HEK293 (cell line): ENCODE data around the gene TOMM40L.
"Not testable (repeated sequence)": the region's sequence is repeated elsewhere in the genome, so short reads cannot be mapped to it uniquely, and the experiment has no call there.

Experiments
- HOXD13 ChIP-seq: sonication (generic); formaldehyde crosslinking; IDR thresholded peaks from 2 replicates; pipeline ENCODE4 v1.8.0; 2022; ENCODE audit warnings: missing genetic modification reagents, borderline replicate concordance
- KLF16 ChIP-seq: fragments of 450-650 bp; formaldehyde crosslinking; IDR thresholded peaks from 2 replicates; pipeline ENCODE4 v1.5.1; 2017; ENCODE audit warnings: missing biosample characterization, missing genetic modification characterization
- ZBTB26 ChIP-seq: fragments of 450-650 bp; formaldehyde crosslinking; optimal IDR thresholded peaks from 2 replicates; pipeline ENCODE3; 2016; ENCODE audit warnings: missing biosample characterization, mild to moderate bottlenecking, missing genetic modification characterization
- ZNF24 ChIP-seq: fragments of 450-650 bp; formaldehyde crosslinking; IDR thresholded peaks from 2 replicates; pipeline ENCODE4 v1.5.1; 2016; ENCODE audit warnings: missing biosample characterization, missing genetic modification characterization
- ZNF513 ChIP-seq: fragments of 450-650 bp; IDR thresholded peaks from 2 replicates; pipeline ENCODE4 v1.5.1; 2018; ENCODE audit warnings: missing biosample characterization, missing genetic modification characterization
- ZNF555 ChIP-seq: fragments of 450-650 bp; formaldehyde crosslinking; conservative IDR thresholded peaks from 2 replicates; pipeline ENCODE4 v1.5.1; 2017; ENCODE audit warnings: missing biosample characterization, mild to moderate bottlenecking, missing genetic modification characterization, inconsistent platforms
- ZNF596 ChIP-seq: fragments of 450-650 bp; IDR thresholded peaks from 2 replicates; pipeline ENCODE4 v1.5.0; 2018; ENCODE audit warnings: missing biosample characterization, mild to moderate bottlenecking, missing genetic modification characterization, moderate library complexity
- ZNF707 ChIP-seq: fragments of 450-650 bp; formaldehyde crosslinking; IDR thresholded peaks from 2 replicates; pipeline ENCODE4 v1.5.1; 2016; ENCODE audit warnings: missing biosample characterization, missing genetic modification characterization
- ZNF768 ChIP-seq: fragments of 450-650 bp; formaldehyde crosslinking; IDR thresholded peaks from 2 replicates; pipeline ENCODE4 v1.5.1; 2018; ENCODE audit warnings: missing biosample characterization, mild to moderate bottlenecking, missing genetic modification characterization
- TF ChIP-seq, protein P1 (sequence below): fragments of 450-650 bp; formaldehyde crosslinking; IDR thresholded peaks from 2 replicates; pipeline ENCODE4 v1.5.1; 2016; ENCODE audit warnings: missing biosample characterization, missing genetic modification characterization
- TF ChIP-seq, protein P2 (sequence below): fragments of 450-650 bp; formaldehyde crosslinking; IDR thresholded peaks from 2 replicates; pipeline ENCODE4 v1.5.0; 2017; ENCODE audit warnings: missing biosample characterization, missing genetic modification characterization, borderline replicate concordance

GRCh38 chr1:161250100-161250499 is 24.2 kb downstream of the TOMM40L start:
- not testable (repeated sequence) for TF ChIP-seq KLF16 (tag by site-specific recombination); ZNF513 (tag by site-specific recombination); ZNF596 (tag by site-specific recombination); ZNF24 (tag by site-specific recombination); ZNF555 (tag by site-specific recombination); HOXD13; ZNF768 (tag by site-specific recombination); ZBTB26 (tag by site-specific recombination); ZNF707 (tag by site-specific recombination)
- TF ChIP-seq, protein P1, sequence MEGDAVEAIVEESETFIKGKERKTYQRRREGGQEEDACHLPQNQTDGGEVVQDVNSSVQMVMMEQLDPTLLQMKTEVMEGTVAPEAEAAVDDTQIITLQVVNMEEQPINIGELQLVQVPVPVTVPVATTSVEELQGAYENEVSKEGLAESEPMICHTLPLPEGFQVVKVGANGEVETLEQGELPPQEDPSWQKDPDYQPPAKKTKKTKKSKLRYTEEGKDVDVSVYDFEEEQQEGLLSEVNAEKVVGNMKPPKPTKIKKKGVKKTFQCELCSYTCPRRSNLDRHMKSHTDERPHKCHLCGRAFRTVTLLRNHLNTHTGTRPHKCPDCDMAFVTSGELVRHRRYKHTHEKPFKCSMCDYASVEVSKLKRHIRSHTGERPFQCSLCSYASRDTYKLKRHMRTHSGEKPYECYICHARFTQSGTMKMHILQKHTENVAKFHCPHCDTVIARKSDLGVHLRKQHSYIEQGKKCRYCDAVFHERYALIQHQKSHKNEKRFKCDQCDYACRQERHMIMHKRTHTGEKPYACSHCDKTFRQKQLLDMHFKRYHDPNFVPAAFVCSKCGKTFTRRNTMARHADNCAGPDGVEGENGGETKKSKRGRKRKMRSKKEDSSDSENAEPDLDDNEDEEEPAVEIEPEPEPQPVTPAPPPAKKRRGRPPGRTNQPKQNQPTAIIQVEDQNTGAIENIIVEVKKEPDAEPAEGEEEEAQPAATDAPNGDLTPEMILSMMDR (tag by site-specific recombination): not testable (repeated sequence)
- TF ChIP-seq, protein P2, sequence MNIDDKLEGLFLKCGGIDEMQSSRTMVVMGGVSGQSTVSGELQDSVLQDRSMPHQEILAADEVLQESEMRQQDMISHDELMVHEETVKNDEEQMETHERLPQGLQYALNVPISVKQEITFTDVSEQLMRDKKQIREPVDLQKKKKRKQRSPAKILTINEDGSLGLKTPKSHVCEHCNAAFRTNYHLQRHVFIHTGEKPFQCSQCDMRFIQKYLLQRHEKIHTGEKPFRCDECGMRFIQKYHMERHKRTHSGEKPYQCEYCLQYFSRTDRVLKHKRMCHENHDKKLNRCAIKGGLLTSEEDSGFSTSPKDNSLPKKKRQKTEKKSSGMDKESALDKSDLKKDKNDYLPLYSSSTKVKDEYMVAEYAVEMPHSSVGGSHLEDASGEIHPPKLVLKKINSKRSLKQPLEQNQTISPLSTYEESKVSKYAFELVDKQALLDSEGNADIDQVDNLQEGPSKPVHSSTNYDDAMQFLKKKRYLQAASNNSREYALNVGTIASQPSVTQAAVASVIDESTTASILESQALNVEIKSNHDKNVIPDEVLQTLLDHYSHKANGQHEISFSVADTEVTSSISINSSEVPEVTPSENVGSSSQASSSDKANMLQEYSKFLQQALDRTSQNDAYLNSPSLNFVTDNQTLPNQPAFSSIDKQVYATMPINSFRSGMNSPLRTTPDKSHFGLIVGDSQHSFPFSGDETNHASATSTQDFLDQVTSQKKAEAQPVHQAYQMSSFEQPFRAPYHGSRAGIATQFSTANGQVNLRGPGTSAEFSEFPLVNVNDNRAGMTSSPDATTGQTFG: not testable (repeated sequence)
